GM12878 (cell line): ENCODE measurements around the gene RAD21L1.

Experiments
- EZH2 ChIP-seq: IDR thresholded peaks from 2 replicates; pipeline ENCODE4 v1.6.1; 2012; ENCODE audit warnings: low read depth, mild to moderate bottlenecking, control low read depth, inconsistent platforms, low read length, borderline replicate concordance; ENCODE audit not compliant: control insufficient read depth
- POLR2AphosphoS5 ChIP-seq: IDR thresholded peaks from 2 replicates; pipeline ENCODE4 v1.6.1; 2011; ENCODE audit warnings: mild to moderate bottlenecking, low read length, inconsistent platforms
- TF ChIP-seq, protein P1 (sequence below), 3 experiments: IDR thresholded peaks in 2 of 3; conservative IDR thresholded peaks in 1 of 3; 2 replicates each; pipeline ENCODE4 v1.5.1; 2011; ENCODE audit warnings: low read depth in 3 of 3, low read length in 3 of 3, mild to moderate bottlenecking in 3 of 3, control low read depth in 2 of 3, moderate library complexity in 2 of 3, inconsistent platforms in 1 of 3, mixed read lengths in 1 of 3; ENCODE audit not compliant: control insufficient read depth in 2 of 3, insufficient read depth in 1 of 3; ENCODE audit errors: extremely low read depth in 1 of 3
- TF ChIP-seq, protein P2 (sequence below): fragments of 450-650 bp; IDR thresholded peaks from 2 replicates; pipeline ENCODE4 v1.6.1; 2016; ENCODE audit warnings: mild to moderate bottlenecking, moderate library complexity, borderline replicate concordance
- TF ChIP-seq, protein P3 (sequence below): fragments of 450-650 bp; formaldehyde crosslinking; IDR thresholded peaks from 2 replicates; pipeline ENCODE4 v1.4.0; 2020; ENCODE audit warnings: mild to moderate bottlenecking, moderate library complexity

DNA sequence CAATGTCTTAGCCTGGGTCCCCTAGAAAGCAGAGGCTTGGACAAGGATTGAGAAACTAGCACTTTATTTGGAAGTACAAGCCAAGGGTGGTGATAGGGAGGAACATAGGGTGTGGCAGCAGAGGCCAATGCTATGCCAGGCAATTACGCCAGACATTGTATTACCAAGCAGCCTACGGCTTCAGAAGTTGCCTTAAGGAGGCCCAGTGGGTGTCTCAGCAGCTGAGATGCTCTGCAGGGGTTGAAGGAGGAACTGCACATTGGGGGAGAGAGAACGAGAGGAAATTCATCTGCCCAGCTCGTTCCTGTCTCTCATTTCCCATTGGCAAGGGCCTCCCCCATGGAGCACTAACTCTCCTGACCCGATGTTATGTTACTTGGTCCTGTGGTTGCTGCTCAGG lies 21.7 kb upstream of the RAD21L1 start:
- TF ChIP-seq, protein P1, sequence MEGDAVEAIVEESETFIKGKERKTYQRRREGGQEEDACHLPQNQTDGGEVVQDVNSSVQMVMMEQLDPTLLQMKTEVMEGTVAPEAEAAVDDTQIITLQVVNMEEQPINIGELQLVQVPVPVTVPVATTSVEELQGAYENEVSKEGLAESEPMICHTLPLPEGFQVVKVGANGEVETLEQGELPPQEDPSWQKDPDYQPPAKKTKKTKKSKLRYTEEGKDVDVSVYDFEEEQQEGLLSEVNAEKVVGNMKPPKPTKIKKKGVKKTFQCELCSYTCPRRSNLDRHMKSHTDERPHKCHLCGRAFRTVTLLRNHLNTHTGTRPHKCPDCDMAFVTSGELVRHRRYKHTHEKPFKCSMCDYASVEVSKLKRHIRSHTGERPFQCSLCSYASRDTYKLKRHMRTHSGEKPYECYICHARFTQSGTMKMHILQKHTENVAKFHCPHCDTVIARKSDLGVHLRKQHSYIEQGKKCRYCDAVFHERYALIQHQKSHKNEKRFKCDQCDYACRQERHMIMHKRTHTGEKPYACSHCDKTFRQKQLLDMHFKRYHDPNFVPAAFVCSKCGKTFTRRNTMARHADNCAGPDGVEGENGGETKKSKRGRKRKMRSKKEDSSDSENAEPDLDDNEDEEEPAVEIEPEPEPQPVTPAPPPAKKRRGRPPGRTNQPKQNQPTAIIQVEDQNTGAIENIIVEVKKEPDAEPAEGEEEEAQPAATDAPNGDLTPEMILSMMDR (IDR thresholded peaks at IDR 0.05 in 2 of 3, conservative IDR thresholded peaks at IDR 0.05 in 1 of 3; ENCODE audit: control insufficient read depth in 2 of 3, extremely low read depth in 1 of 3, insufficient read depth in 1 of 3, low read depth in 3 of 3, low read length in 3 of 3): no peak
- TF ChIP-seq, protein P2, sequence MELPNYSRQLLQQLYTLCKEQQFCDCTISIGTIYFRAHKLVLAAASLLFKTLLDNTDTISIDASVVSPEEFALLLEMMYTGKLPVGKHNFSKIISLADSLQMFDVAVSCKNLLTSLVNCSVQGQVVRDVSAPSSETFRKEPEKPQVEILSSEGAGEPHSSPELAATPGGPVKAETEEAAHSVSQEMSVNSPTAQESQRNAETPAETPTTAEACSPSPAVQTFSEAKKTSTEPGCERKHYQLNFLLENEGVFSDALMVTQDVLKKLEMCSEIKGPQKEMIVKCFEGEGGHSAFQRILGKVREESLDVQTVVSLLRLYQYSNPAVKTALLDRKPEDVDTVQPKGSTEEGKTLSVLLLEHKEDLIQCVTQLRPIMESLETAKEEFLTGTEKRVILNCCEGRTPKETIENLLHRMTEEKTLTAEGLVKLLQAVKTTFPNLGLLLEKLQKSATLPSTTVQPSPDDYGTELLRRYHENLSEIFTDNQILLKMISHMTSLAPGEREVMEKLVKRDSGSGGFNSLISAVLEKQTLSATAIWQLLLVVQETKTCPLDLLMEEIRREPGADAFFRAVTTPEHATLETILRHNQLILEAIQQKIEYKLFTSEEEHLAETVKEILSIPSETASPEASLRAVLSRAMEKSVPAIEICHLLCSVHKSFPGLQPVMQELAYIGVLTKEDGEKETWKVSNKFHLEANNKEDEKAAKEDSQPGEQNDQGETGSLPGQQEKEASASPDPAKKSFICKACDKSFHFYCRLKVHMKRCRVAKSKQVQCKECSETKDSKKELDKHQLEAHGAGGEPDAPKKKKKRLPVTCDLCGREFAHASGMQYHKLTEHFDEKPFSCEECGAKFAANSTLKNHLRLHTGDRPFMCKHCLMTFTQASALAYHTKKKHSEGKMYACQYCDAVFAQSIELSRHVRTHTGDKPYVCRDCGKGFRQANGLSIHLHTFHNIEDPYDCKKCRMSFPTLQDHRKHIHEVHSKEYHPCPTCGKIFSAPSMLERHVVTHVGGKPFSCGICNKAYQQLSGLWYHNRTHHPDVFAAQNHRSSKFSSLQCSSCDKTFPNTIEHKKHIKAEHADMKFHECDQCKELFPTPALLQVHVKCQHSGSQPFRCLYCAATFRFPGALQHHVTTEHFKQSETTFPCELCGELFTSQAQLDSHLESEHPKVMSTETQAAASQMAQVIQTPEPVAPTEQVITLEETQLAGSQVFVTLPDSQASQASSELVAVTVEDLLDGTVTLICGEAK: no peak
- TF ChIP-seq, protein P3, sequence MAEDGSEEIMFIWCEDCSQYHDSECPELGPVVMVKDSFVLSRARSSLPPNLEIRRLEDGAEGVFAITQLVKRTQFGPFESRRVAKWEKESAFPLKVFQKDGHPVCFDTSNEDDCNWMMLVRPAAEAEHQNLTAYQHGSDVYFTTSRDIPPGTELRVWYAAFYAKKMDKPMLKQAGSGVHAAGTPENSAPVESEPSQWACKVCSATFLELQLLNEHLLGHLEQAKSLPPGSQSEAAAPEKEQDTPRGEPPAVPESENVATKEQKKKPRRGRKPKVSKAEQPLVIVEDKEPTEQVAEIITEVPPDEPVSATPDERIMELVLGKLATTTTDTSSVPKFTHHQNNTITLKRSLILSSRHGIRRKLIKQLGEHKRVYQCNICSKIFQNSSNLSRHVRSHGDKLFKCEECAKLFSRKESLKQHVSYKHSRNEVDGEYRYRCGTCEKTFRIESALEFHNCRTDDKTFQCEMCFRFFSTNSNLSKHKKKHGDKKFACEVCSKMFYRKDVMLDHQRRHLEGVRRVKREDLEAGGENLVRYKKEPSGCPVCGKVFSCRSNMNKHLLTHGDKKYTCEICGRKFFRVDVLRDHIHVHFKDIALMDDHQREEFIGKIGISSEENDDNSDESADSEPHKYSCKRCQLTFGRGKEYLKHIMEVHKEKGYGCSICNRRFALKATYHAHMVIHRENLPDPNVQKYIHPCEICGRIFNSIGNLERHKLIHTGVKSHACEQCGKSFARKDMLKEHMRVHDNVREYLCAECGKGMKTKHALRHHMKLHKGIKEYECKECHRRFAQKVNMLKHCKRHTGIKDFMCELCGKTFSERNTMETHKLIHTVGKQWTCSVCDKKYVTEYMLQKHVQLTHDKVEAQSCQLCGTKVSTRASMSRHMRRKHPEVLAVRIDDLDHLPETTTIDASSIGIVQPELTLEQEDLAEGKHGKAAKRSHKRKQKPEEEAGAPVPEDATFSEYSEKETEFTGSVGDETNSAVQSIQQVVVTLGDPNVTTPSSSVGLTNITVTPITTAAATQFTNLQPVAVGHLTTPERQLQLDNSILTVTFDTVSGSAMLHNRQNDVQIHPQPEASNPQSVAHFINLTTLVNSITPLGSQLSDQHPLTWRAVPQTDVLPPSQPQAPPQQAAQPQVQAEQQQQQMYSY: no peak
- TF ChIP-seq POLR2AphosphoS5 (no peak), EZH2 (no peak)
